ENCODE data around the gene MAPK8IP2.
"Not testable (repeated sequence)": the region's sequence is repeated elsewhere in the genome, so short reads cannot be mapped to it uniquely, and the experiment has no call there.

The MAPK8IP2 gene

DNA sequence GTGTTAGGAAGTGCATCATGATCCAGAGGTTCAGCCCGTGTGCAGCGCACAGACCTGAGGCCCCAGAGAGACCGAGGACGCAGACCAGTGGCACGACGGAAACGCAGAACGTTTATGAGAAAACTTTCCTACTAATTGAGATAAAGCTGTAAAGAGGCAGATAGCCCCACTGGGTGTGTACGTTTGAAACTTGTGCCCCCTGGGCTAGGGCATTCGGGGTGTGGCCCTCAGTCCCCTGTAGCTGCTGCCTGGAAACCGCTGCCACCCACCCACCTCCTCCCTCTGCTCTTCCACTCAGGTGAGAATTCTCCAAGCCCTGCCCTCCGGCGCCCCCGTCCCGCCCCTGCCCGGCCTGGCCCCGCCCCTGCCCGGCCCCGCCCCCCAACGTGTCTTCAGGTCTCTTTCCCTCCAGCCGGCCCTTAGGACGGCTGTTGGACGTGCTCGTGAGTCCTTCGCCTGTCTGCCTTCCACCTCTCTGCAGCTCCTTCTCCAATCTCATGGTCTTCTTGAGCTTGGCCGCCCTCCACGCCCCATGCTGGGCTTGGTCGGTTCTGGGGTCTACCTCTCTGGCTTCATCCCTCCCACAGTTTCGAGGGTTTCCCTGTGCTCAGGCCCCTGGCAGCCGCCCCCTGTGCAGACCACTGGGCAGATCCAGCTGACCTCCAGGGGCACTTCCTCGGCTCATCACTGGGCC is 12.1 kb downstream of the MAPK8IP2 start:
- no peak for DNase-seq (ENCODE audit: low read depth)

- DNase-seq (ENCODE audit: low read depth), result no peak
Measured at GRCh38 chr22:50613291-50613981, 12.8 kb downstream of the MAPK8IP2 start.

GRCh38 chr22:50614296-50614695 is 13.7 kb downstream of the MAPK8IP2 start:
- DNase-seq (ENCODE audit: low read depth), result not testable (repeated sequence)

- DNase-seq (ENCODE audit: low read depth), result no peak
Measured at GRCh38 chr22:50620593-50621355, 20.2 kb downstream of the MAPK8IP2 start.

- no peak for DNase-seq (ENCODE audit: low read depth)
Measured at GRCh38 chr22:50621356-50621880, 20.8 kb downstream of the MAPK8IP2 start.

- DNase-seq (ENCODE audit: low read depth), result no peak
Measured at GRCh38 chr22:50621948-50622722, 21.5 kb downstream of the MAPK8IP2 start.

GRCh38 chr22:50622723-50623327 is 22.2 kb downstream of the MAPK8IP2 start:
- no peak for DNase-seq (ENCODE audit: low read depth)

GRCh38 chr22:50624347-50625130 is 23.9 kb downstream of the MAPK8IP2 start:
- DNase-seq (ENCODE audit: low read depth), result no peak

DNA sequence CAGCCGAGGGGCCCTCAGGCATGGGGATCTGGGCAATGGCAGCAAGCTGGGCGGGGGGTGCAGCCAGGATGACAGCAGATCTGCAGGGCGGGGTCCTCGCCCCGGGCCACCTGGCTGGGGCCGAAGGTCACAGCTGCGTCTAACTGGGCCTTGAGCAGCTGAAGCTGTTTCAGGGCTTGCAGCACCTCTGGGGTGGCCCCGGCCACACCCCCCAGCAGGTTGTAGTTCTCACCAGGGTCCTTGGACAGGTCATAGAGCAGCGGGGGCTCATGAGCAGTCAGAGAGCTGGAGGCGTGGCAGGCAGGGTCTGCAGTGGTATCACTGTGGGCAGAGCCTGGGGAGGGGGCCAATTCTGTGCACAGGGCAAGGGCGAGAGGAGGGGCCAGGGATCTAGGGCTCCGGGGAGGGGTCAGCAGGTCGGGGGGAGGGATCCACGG is 24.6 kb downstream of the MAPK8IP2 start:
- no peak for DNase-seq (ENCODE audit: low read depth)

GRCh38 chr22:50625568-50626313 is 25.1 kb downstream of the MAPK8IP2 start:
- no peak for DNase-seq (ENCODE audit: low read depth)

GRCh38 chr22:50626314-50626849 is 25.8 kb downstream of the MAPK8IP2 start:
- DNase-seq (ENCODE audit: low read depth), result no peak

DNA sequence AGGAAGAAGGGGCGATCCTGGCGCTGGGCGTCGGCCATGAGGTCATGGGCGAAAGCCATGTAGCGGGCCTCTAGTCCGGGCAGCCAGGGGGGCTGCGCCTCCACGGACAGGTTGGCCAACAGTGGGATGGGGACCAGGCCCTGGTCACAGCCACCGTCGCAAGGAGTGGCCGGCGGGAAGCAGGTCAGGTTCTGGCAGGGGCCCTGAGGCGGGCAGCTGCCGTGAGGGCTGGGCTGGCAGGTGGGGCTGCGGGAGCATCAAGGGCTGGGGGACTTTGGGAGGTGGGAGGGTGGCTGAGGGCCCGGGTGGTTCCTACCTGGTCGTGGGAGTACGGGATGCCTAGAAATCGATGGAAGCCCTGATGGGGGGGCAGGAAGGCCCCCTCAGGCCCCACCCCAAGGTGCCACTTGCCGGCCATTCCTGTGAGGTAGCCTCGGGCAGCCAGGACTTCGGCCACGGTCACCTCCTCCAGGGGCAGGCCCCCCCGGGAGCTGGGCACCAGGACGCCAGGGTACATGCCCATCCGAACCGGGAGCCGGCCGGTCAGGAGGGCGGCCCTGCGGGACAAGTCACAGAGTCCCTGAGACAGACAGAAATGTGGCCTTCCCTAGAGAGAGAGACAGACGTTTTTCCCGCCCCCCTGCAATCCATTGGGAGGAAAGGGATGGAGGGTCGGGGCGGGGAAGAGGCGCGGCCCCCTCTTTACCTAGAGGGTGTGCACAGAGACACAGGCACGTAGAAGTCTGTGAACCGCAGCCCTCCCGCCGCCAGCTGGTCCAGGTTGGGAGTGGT is 26.5 kb downstream of the MAPK8IP2 start:
- DNase-seq (ENCODE audit: low read depth), result no peak

DNA sequence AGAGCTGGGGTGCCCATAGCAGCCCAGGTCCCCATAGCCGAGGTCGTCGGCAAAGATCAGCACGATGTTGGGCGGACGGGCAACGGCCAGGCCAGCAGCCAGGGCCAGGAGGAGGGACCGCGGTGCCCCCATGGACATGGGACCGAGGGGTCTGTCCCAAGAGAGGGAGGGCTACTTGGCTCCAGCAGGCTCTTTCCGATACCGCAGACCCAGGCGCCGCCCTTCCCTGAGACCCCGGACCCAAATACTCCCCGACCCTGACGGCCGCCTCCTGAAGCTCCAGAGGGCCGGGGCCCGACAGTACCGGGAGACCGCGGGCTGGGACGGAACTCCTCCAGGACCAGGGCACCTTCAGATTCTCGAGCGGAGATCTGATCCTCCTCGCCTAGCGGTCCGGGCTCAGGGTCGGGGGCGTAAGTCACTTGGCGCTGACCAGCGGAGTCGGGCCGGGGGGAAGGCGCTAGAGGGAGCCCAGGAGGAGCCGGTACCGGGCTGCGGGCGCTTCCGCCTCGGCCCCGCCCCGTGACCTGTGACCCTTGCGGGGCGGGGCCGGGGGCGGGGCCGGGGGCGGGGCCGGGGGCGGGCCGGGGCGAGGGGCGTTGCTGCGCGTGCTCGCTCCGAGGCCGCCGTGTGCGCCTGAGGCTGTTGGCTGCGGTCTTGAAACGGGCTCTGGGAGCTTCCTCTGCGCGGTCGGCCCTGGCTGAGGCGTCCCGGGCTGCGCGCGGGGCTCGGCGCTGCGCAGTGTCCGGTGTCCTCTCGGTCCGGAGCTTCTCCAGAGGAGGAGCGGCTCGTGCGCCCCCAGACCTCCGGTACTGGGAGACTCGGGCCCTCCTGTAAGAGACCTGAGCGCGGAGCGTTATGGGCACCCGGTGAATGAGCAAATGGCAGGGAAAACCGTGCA is 27.3 kb downstream of the MAPK8IP2 start, which contains the start of gene ARSA:
Gene ARSA (minus strand): TSS at position 511 of the 901 bp plus-strand sequence. CDS start 373 bp downstream, at position 138.
- DNase-seq (ENCODE audit: low read depth), result peak; percentile 32

- DNase-seq (ENCODE audit: low read depth), result no peak
Measured at GRCh38 chr22:50628543-50629134, 28.0 kb downstream of the MAPK8IP2 start.

DNA sequence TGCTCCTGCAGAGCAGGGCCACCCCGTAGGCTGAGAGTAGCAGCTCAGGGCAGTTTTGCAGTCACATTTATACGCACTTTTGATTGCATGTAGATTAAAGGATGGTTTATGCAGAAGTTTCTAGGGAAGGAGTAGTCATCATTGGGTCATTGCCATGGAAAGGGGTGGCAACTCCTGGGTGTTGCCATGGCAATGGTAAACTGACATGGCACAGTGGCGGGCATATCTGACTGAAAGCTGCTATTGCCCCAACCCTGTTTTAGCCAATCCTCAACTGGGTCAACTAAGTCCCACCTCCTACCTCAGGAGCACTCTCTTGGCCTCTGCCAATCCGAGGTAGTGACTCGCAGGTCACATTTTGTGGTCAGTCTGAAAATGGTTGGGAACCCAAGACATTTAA is 29.8 kb downstream of the MAPK8IP2 start:
- no peak for DNase-seq (ENCODE audit: low read depth)

- no peak for DNase-seq (ENCODE audit: low read depth)
Measured at GRCh38 chr22:50633086-50633485, 32.5 kb downstream of the MAPK8IP2 start.

DNA sequence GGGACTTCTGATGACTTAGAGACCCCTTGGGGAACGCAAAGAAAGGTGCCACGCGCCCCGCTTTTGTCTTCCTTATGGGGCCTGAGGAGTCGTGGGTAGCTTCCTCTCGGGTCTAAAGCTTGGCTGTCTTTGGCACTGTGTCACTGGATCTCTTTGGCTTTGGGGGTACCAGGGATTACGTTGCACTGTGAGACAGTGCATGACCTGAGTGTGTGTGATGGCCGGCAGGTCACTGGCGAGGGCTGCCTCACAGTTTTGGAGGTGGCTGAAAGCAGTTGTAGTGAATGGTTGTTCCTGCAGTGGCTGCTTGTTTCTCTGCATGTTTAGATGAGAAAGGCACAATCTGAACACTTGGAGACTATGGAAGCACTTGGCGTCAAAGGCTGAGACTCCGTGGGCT is 33.2 kb downstream of the MAPK8IP2 start:
- no peak for DNase-seq (ENCODE audit: low read depth)

Data from stimulated activated CD8-positive, alpha-beta memory T cell treated with anti-CD3 and anti-CD28 coated beads, Interleukin-15, amount 100 ng/mL, for 1 hour (primary cell).